ENCODE measurements around the gene DBNDD2.
A peak's percentile ranks its signal among the peaks of the same experiment; 100 is the strongest.

The DBNDD2 gene

DNA sequence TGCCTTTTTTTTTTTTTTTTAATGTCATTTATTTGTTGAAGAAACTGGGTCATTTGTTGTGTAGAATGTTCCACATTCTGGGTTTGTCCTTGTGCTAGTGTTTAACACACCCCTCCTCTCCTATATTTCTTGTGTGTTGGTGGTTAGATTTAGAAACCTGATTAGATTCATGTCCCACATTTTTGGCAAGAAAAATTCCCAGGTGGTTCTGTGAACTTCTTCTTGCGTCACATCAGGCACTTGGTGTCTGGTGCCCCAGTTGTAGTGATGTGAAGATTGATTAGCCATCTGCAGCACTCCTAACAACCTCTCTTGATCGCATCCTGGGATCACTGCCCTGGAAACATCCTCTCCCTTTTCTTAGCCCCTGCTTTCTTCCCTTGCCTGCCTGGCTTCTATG lies 15.6 kb downstream of the DBNDD2 start:
- peaks cover 2% of the 10 kb centered on the region for H3K4me1 ChIP-seq (ENCODE audit: insufficient read depth, low read length)
- H3K36me3 ChIP-seq (ENCODE audit: insufficient read depth, low read length), result peaks cover 52% of the 10 kb centered on the region
- no peak overlapping the region for H3K27ac ChIP-seq (ENCODE audit: low read depth, low read length)
- no peak overlapping the region for H3K9ac ChIP-seq (ENCODE audit: low read length)
- no peaks in the 10 kb centered on the region for H3K27me3 ChIP-seq (ENCODE audit: control insufficient read depth in 1 of 2, insufficient read depth in 2 of 2, low read length in 2 of 2)
- no peak overlapping the region for H3K4me3 ChIP-seq (ENCODE audit: low read depth in 1 of 2, low read length in 2 of 2)
- no peaks in the 10 kb centered on the region for H3K9me3 ChIP-seq (ENCODE audit: low read length)

DNA sequence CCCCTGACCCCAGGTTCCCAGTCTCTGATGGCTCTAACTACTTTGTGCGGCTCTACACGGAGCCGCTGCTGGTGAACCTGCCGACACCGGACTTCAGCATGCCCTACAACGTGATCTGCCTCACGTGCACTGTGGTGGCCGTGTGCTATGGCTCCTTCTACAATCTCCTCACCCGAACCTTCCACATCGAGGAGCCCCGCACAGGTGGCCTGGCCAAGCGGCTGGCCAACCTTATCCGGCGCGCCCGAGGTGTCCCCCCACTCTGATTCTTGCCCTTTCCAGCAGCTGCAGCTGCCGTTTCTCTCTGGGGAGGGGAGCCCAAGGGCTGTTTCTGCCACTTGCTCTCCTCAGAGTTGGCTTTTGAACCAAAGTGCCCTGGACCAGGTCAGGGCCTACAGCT lies 17.5 kb downstream of the DBNDD2 start:
- H3K9me3 ChIP-seq (ENCODE audit: low read length), result no peaks in the 10 kb centered on the region
- peaks cover 39% of the 10 kb centered on the region for H3K36me3 ChIP-seq (ENCODE audit: insufficient read depth, low read length)
- no peak overlapping the region for H3K27ac ChIP-seq (ENCODE audit: low read depth, low read length)
- no peak overlapping the region for H3K9ac ChIP-seq (ENCODE audit: low read length)
- no peak overlapping the region for H3K4me3 ChIP-seq (ENCODE audit: low read depth in 1 of 2, low read length in 2 of 2)
- H3K4me1 ChIP-seq (ENCODE audit: insufficient read depth, low read length), result no peaks in the 10 kb centered on the region
- H3K27me3 ChIP-seq (ENCODE audit: control insufficient read depth in 1 of 2, insufficient read depth in 2 of 2, low read length in 2 of 2), result no peaks in the 10 kb centered on the region

DNA sequence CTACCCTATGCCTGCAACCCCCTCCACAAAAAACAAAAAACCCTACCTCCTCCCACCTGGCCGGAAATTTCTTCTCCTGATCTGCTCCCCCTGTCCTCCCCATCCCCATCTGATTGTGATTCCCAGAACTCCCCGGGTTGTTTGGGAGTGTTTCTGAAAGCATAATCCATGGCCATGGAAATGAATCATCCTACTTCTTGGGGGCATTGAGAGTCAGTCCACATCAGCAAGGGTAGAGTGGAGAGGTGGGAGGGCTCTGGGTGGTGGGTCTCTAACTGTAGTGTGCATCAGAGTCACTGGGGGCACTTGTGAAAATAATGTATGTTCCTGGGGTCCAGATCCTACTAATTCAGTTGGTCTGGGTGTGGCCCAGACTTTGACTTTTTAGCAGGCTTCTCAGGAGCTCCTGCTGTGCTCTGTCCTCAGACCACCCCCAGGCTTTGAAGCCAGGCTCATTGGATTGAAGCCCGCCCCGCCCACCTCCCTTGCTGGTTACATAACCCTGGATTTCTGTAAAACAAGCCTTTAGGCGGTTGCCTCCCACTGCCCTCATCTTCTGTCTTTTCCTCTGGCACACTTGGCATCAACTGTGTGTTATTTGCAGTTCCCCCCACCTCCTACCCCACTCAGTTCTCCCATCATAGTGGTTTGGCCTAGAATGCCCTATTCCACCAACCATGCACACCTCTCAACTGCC lies 18.4 kb downstream of the DBNDD2 start:
- Histone ChIP-seq H3K9ac (ENCODE audit: low read length) (no peak overlapping the region), H3K27ac (ENCODE audit: low read depth, low read length) (no peak overlapping the region), H3K4me1 (ENCODE audit: insufficient read depth, low read length) (no peaks in the 10 kb centered on the region), H3K27me3 (ENCODE audit: control insufficient read depth in 1 of 2, insufficient read depth in 2 of 2, low read length in 2 of 2) (no peaks in the 10 kb centered on the region), H3K9me3 (ENCODE audit: low read length) (no peaks in the 10 kb centered on the region), H3K36me3 (ENCODE audit: insufficient read depth, low read length) (peaks cover 30% of the 10 kb centered on the region), H3K4me3 (ENCODE audit: low read depth in 1 of 2, low read length in 2 of 2) (no peak overlapping the region)

DNA sequence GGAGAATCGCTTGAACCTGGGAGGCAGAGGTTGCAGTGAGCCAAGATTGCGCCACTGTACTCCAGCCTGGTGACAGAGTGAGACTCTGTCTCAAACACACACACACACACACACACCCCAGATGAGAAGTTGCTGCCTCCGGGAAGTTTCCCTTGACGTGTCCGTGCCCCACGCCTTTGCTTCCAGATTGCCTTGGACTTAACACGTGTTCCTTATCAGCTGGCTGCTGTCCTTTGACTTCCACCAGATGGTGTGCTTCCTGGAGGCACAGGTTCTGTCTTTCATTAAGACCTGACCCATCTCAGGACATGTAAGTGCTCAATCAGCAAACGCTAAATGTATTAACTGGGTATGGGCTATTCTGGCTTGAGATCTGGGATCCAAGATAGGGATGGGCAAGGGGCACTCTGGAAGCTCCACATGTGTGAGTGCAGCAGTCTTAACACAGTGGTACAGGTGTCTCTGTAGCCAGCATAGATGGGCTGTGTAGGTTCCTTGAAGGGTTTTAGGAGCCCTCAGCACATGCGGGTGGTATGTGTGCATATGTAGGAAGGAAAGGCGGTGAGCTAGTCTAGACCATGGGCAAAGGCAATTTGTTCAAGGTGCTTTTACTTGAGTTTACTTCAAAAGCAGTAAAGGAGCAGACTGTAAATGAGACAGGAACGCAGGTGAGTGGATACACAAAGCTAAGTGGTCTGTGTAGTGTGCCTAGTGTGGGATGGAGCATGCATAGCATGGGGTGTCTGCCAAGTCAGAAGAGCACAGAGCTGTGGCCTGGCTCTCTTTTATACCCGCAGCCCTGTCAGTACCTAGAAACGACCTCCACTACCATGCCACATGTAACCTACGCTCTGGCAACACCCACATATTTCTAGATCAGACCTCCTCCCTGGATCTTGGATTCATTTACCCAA lies 19.4 kb downstream of the DBNDD2 start:
- no peaks in the 10 kb centered on the region for H3K27me3 ChIP-seq (ENCODE audit: control insufficient read depth in 1 of 2, insufficient read depth in 2 of 2, low read length in 2 of 2)
- H3K36me3 ChIP-seq (ENCODE audit: insufficient read depth, low read length), result peaks cover 24% of the 10 kb centered on the region
- H3K4me3 ChIP-seq (ENCODE audit: low read depth in 1 of 2, low read length in 2 of 2), result no peak overlapping the region
- H3K9me3 ChIP-seq (ENCODE audit: low read length), result no peaks in the 10 kb centered on the region
- no peaks in the 10 kb centered on the region for H3K4me1 ChIP-seq (ENCODE audit: insufficient read depth, low read length)
- H3K9ac ChIP-seq (ENCODE audit: low read length), result no peak overlapping the region
- no peak overlapping the region for H3K27ac ChIP-seq (ENCODE audit: low read depth, low read length)

DNA sequence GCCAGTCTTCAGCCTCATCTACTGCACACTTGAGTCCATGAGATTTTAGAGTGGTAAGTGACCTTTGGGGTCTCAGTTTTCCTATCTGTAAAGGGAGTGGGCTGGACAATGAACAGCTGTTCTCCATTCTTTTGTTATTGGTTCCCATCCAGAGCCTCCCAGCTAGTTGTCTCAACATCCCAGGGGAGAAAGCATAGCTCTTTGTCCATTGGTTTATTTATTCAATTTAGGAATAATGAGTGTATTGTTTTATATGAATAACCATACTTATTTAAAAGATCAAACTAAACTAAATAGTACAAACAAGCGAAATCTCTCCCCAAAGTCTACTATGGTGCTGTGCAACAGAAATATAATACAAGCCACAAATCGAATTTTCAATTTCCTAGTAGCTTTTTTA lies 21.5 kb downstream of the DBNDD2 start:
- Histone ChIP-seq H3K4me3 (ENCODE audit: low read depth in 1 of 2, low read length in 2 of 2) (no peak overlapping the region), H3K9ac (ENCODE audit: low read length) (no peak overlapping the region), H3K27me3 (ENCODE audit: control insufficient read depth in 1 of 2, insufficient read depth in 2 of 2, low read length in 2 of 2) (no peaks in the 10 kb centered on the region), H3K27ac (ENCODE audit: low read depth, low read length) (no peak overlapping the region), H3K4me1 (ENCODE audit: insufficient read depth, low read length) (no peaks in the 10 kb centered on the region), H3K36me3 (ENCODE audit: insufficient read depth, low read length) (peaks cover 9% of the 10 kb centered on the region), H3K9me3 (ENCODE audit: low read length) (no peaks in the 10 kb centered on the region)

DNA sequence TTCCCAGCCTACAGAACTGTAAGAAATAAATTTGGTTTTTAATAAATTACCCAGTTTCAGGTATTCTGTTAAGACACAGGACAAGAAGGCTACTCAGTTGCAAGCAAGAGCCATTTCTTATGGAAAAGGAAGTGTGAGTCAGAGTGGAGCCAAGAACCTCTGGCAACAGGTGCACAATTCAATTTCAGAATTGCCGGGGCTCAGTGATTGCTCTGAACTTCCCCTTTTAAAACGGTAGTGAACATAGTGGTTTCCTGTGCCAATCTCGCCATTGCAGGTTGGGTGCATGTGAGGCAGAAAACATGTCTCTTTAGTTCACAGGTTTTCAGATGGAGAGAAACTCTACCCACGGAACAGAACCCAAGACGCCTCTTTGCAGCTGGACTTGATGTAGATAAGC lies 24.2 kb downstream of the DBNDD2 start:
- H3K9ac ChIP-seq (ENCODE audit: low read length), result no peak overlapping the region
- H3K4me1 ChIP-seq (ENCODE audit: insufficient read depth, low read length), result no peaks in the 10 kb centered on the region
- no peak overlapping the region for H3K4me3 ChIP-seq (ENCODE audit: low read depth in 1 of 2, low read length in 2 of 2)
- H3K36me3 ChIP-seq (ENCODE audit: insufficient read depth, low read length), result no peaks in the 10 kb centered on the region
- no peaks in the 10 kb centered on the region for H3K9me3 ChIP-seq (ENCODE audit: low read length)
- no peak overlapping the region for H3K27ac ChIP-seq (ENCODE audit: low read depth, low read length)
- no peaks in the 10 kb centered on the region for H3K27me3 ChIP-seq (ENCODE audit: control insufficient read depth in 1 of 2, insufficient read depth in 2 of 2, low read length in 2 of 2)

DNA sequence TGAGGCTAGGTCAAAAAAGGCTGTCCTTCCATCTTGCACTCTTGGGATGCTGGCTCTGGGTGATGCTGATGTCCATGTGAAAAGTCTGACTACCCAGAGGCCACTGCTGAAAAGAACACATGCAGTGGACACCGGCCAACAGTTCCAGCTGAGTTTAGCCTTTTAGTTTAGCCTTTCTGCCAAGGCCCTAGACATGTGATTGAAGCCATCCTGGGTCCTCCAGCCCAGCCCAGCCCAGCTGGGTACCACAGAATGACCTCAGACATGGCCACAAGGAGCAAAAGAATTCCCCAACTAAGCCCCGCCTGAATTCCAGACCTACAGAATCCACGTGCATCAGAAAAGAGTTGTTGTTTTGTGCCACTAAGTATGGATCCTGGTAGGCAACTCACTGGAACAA lies 25.2 kb downstream of the DBNDD2 start:
- Histone ChIP-seq H3K9ac (ENCODE audit: low read length) (no peak overlapping the region), H3K4me1 (ENCODE audit: insufficient read depth, low read length) (no peaks in the 10 kb centered on the region), H3K9me3 (ENCODE audit: low read length) (no peaks in the 10 kb centered on the region), H3K36me3 (ENCODE audit: insufficient read depth, low read length) (no peaks in the 10 kb centered on the region), H3K27me3 (ENCODE audit: control insufficient read depth in 1 of 2, insufficient read depth in 2 of 2, low read length in 2 of 2) (no peaks in the 10 kb centered on the region), H3K27ac (ENCODE audit: low read depth, low read length) (no peak overlapping the region), H3K4me3 (ENCODE audit: low read depth in 1 of 2, low read length in 2 of 2) (no peak overlapping the region)

DNA sequence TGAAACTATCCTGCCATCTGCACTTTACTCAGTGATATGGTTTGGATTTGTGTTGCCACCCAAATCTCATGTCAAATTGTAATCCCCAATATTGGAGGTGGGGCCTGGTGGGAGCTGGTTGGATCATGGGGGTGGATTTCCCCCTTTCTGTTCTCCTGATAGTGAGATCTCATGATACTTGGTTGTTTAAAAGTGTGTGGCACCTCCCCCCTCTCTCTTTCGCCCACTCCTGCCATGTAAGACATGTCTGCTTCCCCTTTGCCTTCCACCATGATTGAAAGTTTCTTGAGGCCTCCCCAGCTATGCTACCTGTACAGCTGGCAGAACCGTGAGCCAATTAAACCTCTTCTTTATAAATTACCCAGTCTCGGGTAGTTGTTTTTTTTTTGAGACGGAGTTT lies 25.9 kb downstream of the DBNDD2 start:
- Histone ChIP-seq H3K9ac (ENCODE audit: low read length) (no peak overlapping the region), H3K27ac (ENCODE audit: low read depth, low read length) (no peak overlapping the region), H3K36me3 (ENCODE audit: insufficient read depth, low read length) (no peaks in the 10 kb centered on the region)

DNA sequence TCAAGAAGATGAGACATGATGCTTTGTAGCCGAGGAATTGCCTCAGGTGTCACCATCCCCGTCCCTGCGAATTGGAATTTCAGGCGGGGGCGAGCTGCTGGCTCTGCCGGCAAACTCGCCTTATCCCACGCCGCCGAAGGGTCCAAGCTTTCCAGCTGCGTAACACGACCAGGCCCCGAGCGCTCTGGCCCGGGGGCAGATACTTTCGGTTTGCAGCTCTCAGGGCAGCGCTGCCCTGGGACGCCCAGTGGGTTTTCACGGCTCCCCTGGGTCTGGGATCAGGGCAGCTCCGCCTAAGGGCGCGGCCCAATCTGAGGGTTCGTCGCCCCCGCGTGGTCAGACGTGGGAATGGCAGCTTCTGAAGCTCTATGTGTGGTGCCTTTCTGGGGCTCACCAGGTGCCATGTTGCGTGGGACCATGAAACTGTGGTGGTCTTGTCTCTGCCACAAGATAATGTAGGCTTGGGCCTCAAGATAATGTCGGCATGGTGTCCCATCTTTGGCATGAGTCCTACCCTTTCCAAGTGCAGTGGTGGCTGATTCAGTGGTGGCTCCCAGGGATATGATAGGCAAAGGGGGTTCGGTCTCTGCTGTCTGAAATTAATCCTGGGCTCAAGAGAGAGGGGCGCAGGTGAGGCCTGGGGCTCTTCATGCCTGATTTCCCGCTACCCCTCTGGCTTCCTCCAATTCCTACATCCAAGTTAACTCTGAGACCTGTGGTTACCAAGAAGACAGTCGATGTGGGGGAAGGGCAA lies 28.8 kb downstream of the DBNDD2 start:
- Histone ChIP-seq H3K9ac (ENCODE audit: low read length) (peak overlapping the region; percentile 67), H3K4me3 (ENCODE audit: low read depth in 1 of 2, low read length in 2 of 2) (peak overlapping the region; percentile 48 to 64), H3K36me3 (ENCODE audit: insufficient read depth, low read length) (no peaks in the 10 kb centered on the region), H3K9me3 (ENCODE audit: low read length) (no peaks in the 10 kb centered on the region), H3K4me1 (ENCODE audit: insufficient read depth, low read length) (no peaks in the 10 kb centered on the region), H3K27ac (ENCODE audit: low read depth, low read length) (peak overlapping the region; percentile 67), H3K27me3 (ENCODE audit: control insufficient read depth in 1 of 2, insufficient read depth in 2 of 2, low read length in 2 of 2) (no peaks in the 10 kb centered on the region)

More for the DNA sequence above, 25.9 kb downstream of the DBNDD2 start:
- H3K27me3 ChIP-seq (ENCODE audit: control insufficient read depth in 1 of 2, insufficient read depth in 2 of 2, low read length in 2 of 2), result no peaks in the 10 kb centered on the region
- no peaks in the 10 kb centered on the region for H3K4me1 ChIP-seq (ENCODE audit: insufficient read depth, low read length)
- no peak overlapping the region for H3K4me3 ChIP-seq (ENCODE audit: low read depth in 1 of 2, low read length in 2 of 2)
- H3K9me3 ChIP-seq (ENCODE audit: low read length), result no peaks in the 10 kb centered on the region

DNA sequence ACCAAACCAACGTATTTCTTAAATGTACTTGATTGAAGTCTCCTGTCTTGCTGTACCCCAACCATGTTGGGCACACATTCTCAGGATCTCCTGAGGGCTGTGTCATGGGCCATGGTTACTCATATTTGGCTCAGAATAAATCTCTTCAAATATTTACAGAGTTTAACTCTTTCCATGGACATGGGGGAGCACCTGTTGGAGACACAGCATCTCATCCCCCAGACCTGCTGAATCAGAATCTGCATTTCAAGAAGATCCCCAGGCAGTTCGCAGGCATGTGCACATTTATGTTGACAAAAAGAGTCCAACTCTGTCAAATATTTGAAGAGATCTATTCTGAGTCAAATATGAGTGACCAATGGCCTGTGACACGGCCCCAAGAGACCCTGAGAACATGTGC lies 32.3 kb downstream of the DBNDD2 start:
- Histone ChIP-seq H3K36me3 (ENCODE audit: insufficient read depth, low read length) (no peaks in the 10 kb centered on the region), H3K27ac (ENCODE audit: low read depth, low read length) (no peak overlapping the region), H3K4me1 (ENCODE audit: insufficient read depth, low read length) (no peaks in the 10 kb centered on the region), H3K9ac (ENCODE audit: low read length) (no peak overlapping the region), H3K9me3 (ENCODE audit: low read length) (no peaks in the 10 kb centered on the region), H3K4me3 (ENCODE audit: low read depth in 1 of 2, low read length in 2 of 2) (no peak overlapping the region), H3K27me3 (ENCODE audit: control insufficient read depth in 1 of 2, insufficient read depth in 2 of 2, low read length in 2 of 2) (no peaks in the 10 kb centered on the region)

DNA sequence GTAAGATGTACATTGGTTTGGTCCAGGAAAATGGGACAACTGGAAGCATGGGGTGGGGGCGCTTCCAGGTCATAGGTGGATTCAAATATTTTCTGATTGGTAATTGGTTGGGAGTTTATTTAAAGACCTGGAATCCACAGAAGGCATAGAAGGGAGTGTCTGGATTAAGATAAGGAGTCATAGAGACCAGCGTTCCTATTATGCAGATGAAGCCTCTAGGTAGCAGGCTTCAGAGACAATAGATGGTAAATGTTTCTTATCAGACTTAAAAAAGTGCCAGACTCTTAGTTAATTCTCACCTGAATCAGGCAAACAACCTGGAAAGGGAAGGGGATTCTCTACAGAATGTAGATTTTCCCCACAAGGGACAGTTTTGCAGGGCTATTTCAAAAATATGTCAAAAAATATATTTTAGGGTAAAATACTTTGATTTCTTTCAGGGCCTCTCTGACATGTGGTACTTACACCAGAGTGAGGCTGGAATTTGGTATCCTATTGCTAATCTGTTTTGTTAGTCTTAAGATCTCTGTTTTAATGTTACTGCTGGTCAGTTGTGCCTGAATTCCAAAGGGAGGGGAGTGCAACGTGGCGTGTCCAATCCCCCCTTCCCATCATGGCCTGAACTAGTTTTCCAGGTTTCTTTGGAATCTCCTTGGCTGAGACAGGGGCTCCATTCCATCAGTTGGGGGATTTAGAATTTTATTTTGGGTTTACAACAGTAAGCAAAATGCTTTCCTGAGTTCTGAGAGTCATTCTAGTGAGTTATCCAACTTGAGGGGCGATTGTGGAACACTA lies 33.0 kb downstream of the DBNDD2 start:
- Histone ChIP-seq H3K4me1 (ENCODE audit: insufficient read depth, low read length) (no peaks in the 10 kb centered on the region), H3K4me3 (ENCODE audit: low read depth in 1 of 2, low read length in 2 of 2) (no peak overlapping the region), H3K9me3 (ENCODE audit: low read length) (no peaks in the 10 kb centered on the region), H3K9ac (ENCODE audit: low read length) (no peak overlapping the region), H3K27me3 (ENCODE audit: control insufficient read depth in 1 of 2, insufficient read depth in 2 of 2, low read length in 2 of 2) (no peaks in the 10 kb centered on the region), H3K36me3 (ENCODE audit: insufficient read depth, low read length) (no peaks in the 10 kb centered on the region), H3K27ac (ENCODE audit: low read depth, low read length) (no peak overlapping the region)

Measured in muscle layer of colon (tissue), 2 donors.